HG03095 (cell line): ENCODE measurements around the gene FAAP100.

Source experiments
- ATAC-seq: cut with Tn5 transposase; IDR thresholded peaks from one replicate; pipeline ENCODE4 v1.9.1; 2021; ENCODE audit warnings: moderate library complexity; ENCODE audit not compliant: unreplicated experiment

The FAAP100 gene

GRCh38 chr17:81556863-81557262 is 4.7 kb upstream of the FAAP100 start:
- no peak for ATAC-seq

- no peak for ATAC-seq
Observed at GRCh38 chr17:81556175-81556691, 4.1 kb upstream of the FAAP100 start.

- ATAC-seq = no peak
Observed at GRCh38 chr17:81553616-81554181, 1.5 kb upstream of the FAAP100 start.

GRCh38 chr17:81553018-81553615 is 964 bp upstream of the FAAP100 start:
- peak; percentile 32 for ATAC-seq

GRCh38 chr17:81551458-81552243 is 502 bp downstream of the FAAP100 start:
- ATAC-seq = peak; percentile 10

GRCh38 chr17:81550830-81551457 is 1.2 kb downstream of the FAAP100 start:
- no peak for ATAC-seq

GRCh38 chr17:81550285-81550684 is 1.9 kb downstream of the FAAP100 start:
- ATAC-seq = no peak

GRCh38 chr17:81549826-81550225 is 2.3 kb downstream of the FAAP100 start:
- no peak for ATAC-seq

GRCh38 chr17:81549031-81549557 is 3.1 kb downstream of the FAAP100 start:
- ATAC-seq = no peak

GRCh38 chr17:81547614-81547982 is 4.6 kb downstream of the FAAP100 start:
- no peak for ATAC-seq

- no peak for ATAC-seq
Observed at GRCh38 chr17:81546906-81547613, 5.1 kb downstream of the FAAP100 start.

GRCh38 chr17:81545160-81545949 is 6.8 kb downstream of the FAAP100 start:
- no peak for ATAC-seq

GRCh38 chr17:81544281-81544974 is 7.7 kb downstream of the FAAP100 start:
- ATAC-seq = no peak

- ATAC-seq = no peak
Observed at GRCh38 chr17:81543756-81544155, 8.4 kb downstream of the FAAP100 start.

- no peak for ATAC-seq
Observed at GRCh38 chr17:81543339-81543675, 8.8 kb downstream of the FAAP100 start.

GRCh38 chr17:81542431-81543338 is 9.5 kb downstream of the FAAP100 start:
- no peak for ATAC-seq

- no peak for ATAC-seq
Observed at GRCh38 chr17:81541123-81541522, 11.0 kb downstream of the FAAP100 start.

GRCh38 chr17:81540676-81541027 is 11.5 kb downstream of the FAAP100 start:
- ATAC-seq = no peak
